Effector memory CD4-positive, alpha-beta T cell (primary cell): ENCODE results near the gene PSMB7.

Experiments
- DNase-seq, 3 donors: peaks; one replicate each; pipeline ENCODE4 v3.0.0-alpha.2; 2020
- H3K27ac ChIP-seq: 2 replicates; pipeline ENCODE4 v1.7.0; 2013; ENCODE audit warnings: mild to moderate bottlenecking, low read length, moderate library complexity; ENCODE audit not compliant: insufficient read depth, poor library complexity, severe bottlenecking
- H3K27me3 ChIP-seq: replicated peaks from 2 replicates; pipeline ENCODE4 v1.7.0; 2013; ENCODE audit warnings: mild to moderate bottlenecking, low read length; ENCODE audit not compliant: insufficient read depth, control insufficient read depth, poor library complexity, severe bottlenecking
- H3K36me3 ChIP-seq: 2 replicates; pipeline ENCODE4 v1.7.0; 2013; ENCODE audit warnings: mild to moderate bottlenecking, low read length, moderate library complexity; ENCODE audit not compliant: control insufficient read depth, insufficient read depth
- H3K4me1 ChIP-seq: 2 replicates; pipeline ENCODE4 v1.7.0; 2013; ENCODE audit warnings: low read length, mild to moderate bottlenecking; ENCODE audit not compliant: control insufficient read depth, insufficient read depth, poor library complexity, severe bottlenecking
- H3K4me3 ChIP-seq: 2 replicates; pipeline ENCODE4 v1.7.0; 2013; ENCODE audit warnings: low read length, low read depth, mild to moderate bottlenecking; ENCODE audit not compliant: insufficient read depth, poor library complexity, severe bottlenecking
- H3K9me3 ChIP-seq: 2 replicates; pipeline ENCODE4 v1.7.0; 2013; ENCODE audit warnings: mild to moderate bottlenecking, low read length, moderate library complexity; ENCODE audit not compliant: control insufficient read depth

The PSMB7 gene

DNA sequence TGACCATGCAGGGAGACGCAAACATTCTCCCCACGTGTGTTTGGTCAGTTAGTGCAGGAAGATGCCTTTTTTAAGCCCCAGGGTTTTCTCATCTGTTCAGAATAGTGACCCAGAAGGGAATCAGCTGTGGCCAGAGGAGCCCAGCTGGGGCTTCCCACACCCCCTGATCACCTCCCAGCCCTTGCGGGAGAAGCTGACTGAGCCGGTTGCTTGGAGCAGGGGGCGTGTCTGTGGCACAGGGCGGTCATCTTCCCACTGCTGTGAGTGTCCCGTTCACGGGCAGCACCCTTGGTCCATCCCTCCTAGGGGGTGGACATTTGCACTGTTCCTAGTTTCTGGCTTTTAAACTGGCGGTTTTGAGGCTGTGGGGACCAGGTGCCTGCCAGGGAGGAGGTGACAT, 87.8 kb downstream of the PSMB7 start:
- no peak for DNase-seq
- H3K4me1 ChIP-seq, result no peaks in the 10 kb centered on the region
- H3K4me3 ChIP-seq, result no peak overlapping the region
- H3K27ac ChIP-seq, result no peak overlapping the region
- H3K36me3 ChIP-seq, result no peaks in the 10 kb centered on the region
- no peaks in the 10 kb centered on the region for H3K27me3 ChIP-seq
- no peaks in the 10 kb centered on the region for H3K9me3 ChIP-seq

DNA sequence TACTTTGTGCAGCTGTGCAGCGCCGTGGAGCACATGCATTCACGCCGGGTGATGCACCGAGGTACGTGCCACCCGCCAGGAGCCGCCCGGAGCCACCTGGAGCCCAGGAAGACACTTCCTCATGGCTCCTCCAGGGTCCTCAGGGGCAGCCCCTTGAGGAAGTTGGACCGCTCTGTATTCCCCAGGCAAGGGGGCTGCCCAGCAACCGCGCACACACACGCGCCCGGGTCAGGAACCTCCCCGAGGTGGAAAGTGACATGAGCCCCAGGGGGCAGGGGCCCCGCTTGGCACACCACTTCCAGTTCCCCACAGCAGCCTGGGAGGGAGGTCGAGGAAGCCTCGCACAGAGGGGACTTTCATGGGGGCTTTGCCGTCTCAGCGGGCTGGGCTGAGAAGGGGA, 88.9 kb downstream of the PSMB7 start:
- H3K4me1 ChIP-seq, result no peaks in the 10 kb centered on the region
- no peak overlapping the region for H3K4me3 ChIP-seq
- H3K36me3 ChIP-seq, result no peaks in the 10 kb centered on the region
- no peak overlapping the region for H3K27ac ChIP-seq
- H3K9me3 ChIP-seq, result no peaks in the 10 kb centered on the region
- DNase-seq, result no peak
- no peaks in the 10 kb centered on the region for H3K27me3 ChIP-seq

DNA sequence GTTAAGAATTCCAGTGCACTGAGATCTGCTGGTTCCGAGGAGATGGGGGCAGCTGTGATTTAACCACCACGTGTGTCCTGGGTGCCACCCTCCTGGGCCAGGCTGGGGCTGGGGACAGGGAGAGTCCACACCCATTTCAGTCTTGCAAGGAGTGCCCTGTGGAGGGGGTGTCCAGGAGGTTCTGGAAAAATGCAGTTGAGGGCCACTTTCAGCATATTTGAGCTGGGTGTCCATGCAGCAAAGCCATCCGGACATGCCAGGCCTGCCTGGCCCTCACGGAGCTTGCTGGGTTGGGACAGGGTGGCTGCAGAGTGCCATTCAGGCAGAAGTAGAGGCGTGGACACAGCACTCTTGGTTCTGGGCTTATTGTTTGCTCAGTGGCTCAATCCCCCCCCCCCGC, 89.4 kb downstream of the PSMB7 start:
- DNase-seq, result no peak
- H3K9me3 ChIP-seq, result no peaks in the 10 kb centered on the region
- H3K4me3 ChIP-seq, result no peak overlapping the region
- H3K4me1 ChIP-seq, result no peaks in the 10 kb centered on the region
- no peaks in the 10 kb centered on the region for H3K36me3 ChIP-seq
- no peaks in the 10 kb centered on the region for H3K27me3 ChIP-seq
- no peak overlapping the region for H3K27ac ChIP-seq

DNA sequence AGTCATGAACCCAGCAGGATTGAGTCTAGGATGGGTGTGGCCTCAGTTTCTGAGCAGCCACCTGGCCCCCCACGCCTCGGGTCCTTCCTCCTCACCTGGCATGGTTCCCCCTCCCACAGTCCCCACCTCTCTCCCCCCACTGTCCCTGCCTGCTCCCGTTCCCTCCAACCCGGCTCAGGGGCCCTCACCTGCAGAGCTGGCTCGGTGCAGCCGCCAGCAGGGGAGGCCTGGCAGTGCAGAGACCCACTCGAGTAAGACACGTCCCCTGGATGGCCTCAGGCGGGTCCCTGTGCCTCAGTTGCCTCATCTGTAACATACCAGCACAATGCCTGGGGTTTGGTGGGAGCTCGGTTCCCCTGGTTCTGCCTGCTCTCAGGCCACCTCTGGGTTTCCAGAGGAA, 91.3 kb downstream of the PSMB7 start:
- Histone ChIP-seq H3K4me1 (no peaks in the 10 kb centered on the region), H3K4me3 (no peak overlapping the region), H3K9me3 (no peaks in the 10 kb centered on the region), H3K27ac (no peak overlapping the region), H3K27me3 (no peaks in the 10 kb centered on the region), H3K36me3 (no peaks in the 10 kb centered on the region)
- DNase-seq, result no peak

DNA sequence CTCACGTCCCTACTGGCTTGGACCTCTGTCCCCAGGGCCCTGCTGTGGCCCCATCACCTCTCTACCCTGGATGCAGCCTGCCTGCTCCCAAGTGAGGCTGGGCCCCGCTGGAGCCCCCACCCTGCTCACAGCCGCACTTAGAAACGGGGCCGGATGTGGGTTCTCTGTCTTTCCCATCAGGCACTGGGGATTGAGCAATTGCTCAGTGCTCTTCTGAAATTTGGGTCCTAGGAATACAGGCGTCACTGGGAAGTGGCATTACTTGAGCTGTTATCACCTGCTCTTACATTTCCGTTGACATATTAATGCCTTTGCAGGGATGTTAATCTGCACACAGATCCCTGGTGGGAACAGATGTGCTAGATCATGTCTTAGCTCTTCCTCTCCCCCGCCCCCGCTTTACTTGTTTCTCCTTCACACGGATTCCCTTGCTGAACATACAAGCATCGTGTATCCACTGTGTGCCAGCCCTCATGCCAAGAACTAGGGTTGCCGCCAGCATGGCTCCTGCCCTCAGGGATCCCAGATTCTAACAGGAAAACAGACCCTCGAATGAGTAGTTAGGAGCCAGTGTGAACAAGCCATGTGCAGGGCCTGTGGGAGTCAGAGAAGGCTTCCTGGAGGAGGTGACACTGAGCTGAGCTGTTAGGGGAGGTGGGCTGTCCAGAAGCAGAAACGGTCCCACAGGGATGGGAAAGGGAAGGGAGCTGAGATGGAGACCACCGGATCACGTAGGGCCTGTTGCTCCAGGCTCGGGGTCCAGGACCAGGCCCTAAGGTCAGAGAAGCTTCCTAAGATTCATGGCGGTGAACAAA, 92.4 kb downstream of the PSMB7 start:
- Histone ChIP-seq H3K4me1 (no peaks in the 10 kb centered on the region), H3K36me3 (no peaks in the 10 kb centered on the region)

DNA sequence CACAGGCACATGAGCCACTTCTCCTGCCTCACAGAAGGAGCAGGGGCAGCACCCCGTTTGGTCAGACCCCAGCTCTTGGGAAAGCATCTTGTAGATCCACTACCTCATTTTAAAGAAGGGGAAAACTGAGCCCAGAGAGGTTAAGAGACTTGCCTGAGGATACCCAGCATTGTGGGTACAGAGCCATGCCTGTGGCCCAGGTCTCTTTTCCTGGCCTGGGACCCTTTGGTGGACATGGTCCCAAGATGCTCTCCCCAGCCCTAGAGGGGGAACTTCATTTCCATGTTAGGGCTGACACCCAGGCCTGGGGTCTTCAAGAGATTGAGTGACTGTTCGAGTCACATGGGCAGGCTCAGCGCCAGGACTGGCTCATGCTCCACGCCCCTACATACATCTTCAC, 93.3 kb downstream of the PSMB7 start:
- no peak overlapping the region for H3K4me3 ChIP-seq
- H3K36me3 ChIP-seq, result no peaks in the 10 kb centered on the region
- H3K27ac ChIP-seq, result no peak overlapping the region
- no peak for DNase-seq
- H3K9me3 ChIP-seq, result no peaks in the 10 kb centered on the region
- no peaks in the 10 kb centered on the region for H3K27me3 ChIP-seq
- no peaks in the 10 kb centered on the region for H3K4me1 ChIP-seq

More for the DNA sequence above, 92.4 kb downstream of the PSMB7 start:
- no peak overlapping the region for H3K4me3 ChIP-seq
- H3K27me3 ChIP-seq, result no peaks in the 10 kb centered on the region
- no peaks in the 10 kb centered on the region for H3K9me3 ChIP-seq
- no peak overlapping the region for H3K27ac ChIP-seq
- DNase-seq, result no peak

DNA sequence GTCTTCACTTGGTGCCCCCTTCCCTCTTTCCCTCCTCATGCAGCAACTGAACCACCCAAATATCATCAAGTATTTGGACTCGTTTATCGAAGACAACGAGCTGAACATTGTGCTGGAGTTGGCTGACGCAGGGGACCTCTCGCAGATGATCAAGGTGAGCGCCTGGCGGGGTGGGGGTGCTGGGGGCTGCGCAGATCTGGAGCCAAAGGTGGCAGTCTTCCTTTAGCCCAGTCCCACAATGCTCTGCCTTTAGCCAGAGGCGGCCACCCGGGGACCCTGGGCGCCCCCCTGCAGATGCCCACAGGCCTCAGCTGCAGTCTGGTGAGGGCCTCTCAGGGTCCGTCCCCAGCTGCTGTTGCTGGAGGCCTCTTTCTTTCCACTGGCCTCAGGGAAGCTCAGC, 93.8 kb downstream of the PSMB7 start:
- H3K27ac ChIP-seq, result no peak overlapping the region
- H3K27me3 ChIP-seq, result no peaks in the 10 kb centered on the region
- no peaks in the 10 kb centered on the region for H3K9me3 ChIP-seq
- H3K4me3 ChIP-seq, result no peak overlapping the region
- H3K36me3 ChIP-seq, result no peaks in the 10 kb centered on the region
- no peak for DNase-seq
- no peaks in the 10 kb centered on the region for H3K4me1 ChIP-seq

DNA sequence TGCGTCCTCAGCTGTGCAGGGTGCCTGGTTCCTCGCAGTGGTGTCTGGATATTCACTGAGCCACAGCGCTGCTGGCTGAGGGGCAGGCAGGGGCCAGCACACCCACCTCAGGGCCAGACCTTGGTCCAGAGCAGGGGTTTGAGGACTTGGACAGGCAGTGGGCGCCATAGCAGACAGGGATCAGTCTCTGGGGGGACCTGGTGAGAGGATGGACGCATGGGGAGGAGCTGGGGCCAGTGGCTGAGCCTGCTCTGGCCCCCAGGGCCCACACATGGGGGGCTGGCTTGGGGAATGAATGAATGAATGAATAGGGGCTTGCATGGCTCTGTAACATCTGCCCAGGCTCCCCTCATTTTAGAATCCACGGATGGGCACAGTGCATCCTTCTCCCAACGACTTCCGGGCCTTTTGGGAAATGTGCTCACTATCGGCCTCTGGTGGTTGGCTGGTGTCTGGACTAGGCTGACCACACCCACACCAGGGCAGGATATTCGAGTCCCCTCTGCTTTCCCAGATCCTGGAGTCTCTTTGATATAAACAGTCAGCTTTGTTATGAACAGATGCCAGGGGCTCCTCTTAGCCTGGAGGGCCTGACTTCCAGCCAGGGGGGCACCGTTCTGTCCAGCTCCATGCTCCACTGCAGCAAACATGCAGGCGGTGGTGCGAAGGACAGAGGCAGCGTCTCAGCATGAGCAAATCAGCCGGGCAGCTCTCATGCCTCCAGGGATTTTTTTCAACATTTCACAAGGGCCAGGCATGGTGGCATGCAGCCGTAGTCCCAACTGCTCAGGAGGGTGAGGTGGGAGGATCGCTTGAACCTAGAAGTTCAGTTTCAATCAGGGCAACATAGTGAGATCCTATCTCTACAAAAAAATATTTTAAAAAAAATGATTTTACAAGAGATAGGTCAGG, 94.9 kb downstream of the PSMB7 start:
- Histone ChIP-seq H3K27ac (no peak overlapping the region), H3K36me3 (no peaks in the 10 kb centered on the region), H3K27me3 (no peaks in the 10 kb centered on the region), H3K9me3 (no peaks in the 10 kb centered on the region), H3K4me1 (no peaks in the 10 kb centered on the region), H3K4me3 (no peak overlapping the region)
- peak in 1 of 3 donors; percentile 12 for DNase-seq

DNA sequence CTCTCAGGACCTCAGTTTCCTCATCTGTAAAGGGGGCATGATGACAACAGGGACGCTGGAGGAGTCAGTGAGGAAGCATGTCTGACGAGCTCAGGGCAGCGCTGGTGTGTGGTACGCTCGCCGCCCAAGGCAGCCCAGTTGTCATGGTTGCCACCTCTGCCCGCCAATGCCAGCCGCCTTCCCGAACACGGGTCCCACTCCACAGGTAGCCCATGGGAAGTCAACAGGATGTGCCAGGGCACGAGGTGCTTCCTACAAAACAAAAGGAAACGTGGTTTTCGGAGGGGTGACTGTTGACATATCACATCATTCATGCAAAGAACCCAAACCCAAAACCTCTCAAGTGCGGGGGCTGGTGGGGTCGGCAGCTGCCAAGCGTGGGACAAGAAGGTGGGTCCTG, 99.4 kb downstream of the PSMB7 start:
- Histone ChIP-seq H3K27me3 (no peaks in the 10 kb centered on the region), H3K9me3 (no peaks in the 10 kb centered on the region), H3K4me1 (no peaks in the 10 kb centered on the region), H3K27ac (no peak overlapping the region), H3K4me3 (no peak overlapping the region), H3K36me3 (peaks cover 3% of the 10 kb centered on the region)
- no peak for DNase-seq

DNA sequence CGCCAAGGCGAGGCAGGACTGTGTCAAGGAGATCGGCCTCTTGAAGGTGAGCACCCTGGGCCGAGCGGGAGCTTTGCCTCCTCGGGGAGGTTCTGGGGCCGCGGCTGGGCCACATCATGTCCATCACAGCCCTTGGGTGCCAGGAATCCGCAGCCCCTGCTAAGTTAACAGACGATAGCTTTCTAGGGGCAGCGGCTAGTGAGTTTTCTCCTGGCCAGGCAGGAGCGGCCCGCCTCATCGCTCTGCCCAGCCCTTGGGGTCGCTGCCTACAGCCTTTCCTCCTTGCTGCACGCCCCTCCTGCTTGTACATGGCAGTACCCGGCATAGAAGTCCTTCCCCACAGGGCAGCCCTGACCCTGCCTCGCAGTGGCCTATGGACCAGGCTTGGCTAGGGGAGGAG, 101.3 kb downstream of the PSMB7 start:
- no peak overlapping the region for H3K27ac ChIP-seq
- H3K9me3 ChIP-seq, result no peaks in the 10 kb centered on the region
- no peaks in the 10 kb centered on the region for H3K27me3 ChIP-seq
- no peak overlapping the region for H3K4me3 ChIP-seq
- DNase-seq, result no peak
- H3K4me1 ChIP-seq, result no peaks in the 10 kb centered on the region
- H3K36me3 ChIP-seq, result peaks cover 3% of the 10 kb centered on the region
